Umbilical cord (tissue), 2 donors: ENCODE measurements around the gene STIL. TPM values are rescaled to one million over a fixed set of nuclear protein-coding genes. Genes with fewer than 3 reads are reported as not detected.

Source experiments
- DNase-seq: peaks from one replicate; pipeline ENCODE4 v3.0.0-alpha.2; 2015; ENCODE audit warnings: low spot score
- total RNA-seq: library from RNA; depleted of rRNA; stranded (reverse); fragments of >200 nt; gene quantifications from one replicate; pipeline ENCODE4 v1.2.3, GENCODE V29; 2014; ENCODE audit warnings: low replicate concordance; ENCODE audit not compliant: insufficient read depth

STIL gene
- total RNA-seq, 1 donor from 2014 or later, result 3.6 TPM

GRCh38 chr1:47235806-47236205 is 78.1 kb downstream of the STIL start:
- no peak for DNase-seq

GRCh38 chr1:47235241-47235681 is 78.7 kb downstream of the STIL start:
- DNase-seq, result peak; percentile 54

GRCh38 chr1:47233186-47233585 is 80.8 kb downstream of the STIL start:
- no peak for DNase-seq

- peak; percentile 42 for DNase-seq
Measured at GRCh38 chr1:47232187-47232874, 81.6 kb downstream of the STIL start, which contains the start of gene TAL1. Gene TAL1 (minus strand): TSS chr1:47232225. CDS start chr1:47225888, 6,337 bp downstream.

GRCh38 chr1:47231301-47232186 is 82.4 kb downstream of the STIL start:
- DNase-seq, result peak; percentile 65

GRCh38 chr1:47230692-47231300 is 83.2 kb downstream of the STIL start:
- DNase-seq, result no peak

GRCh38 chr1:47229886-47230691 is 83.9 kb downstream of the STIL start:
- no peak for DNase-seq

- DNase-seq, result no peak
Measured at GRCh38 chr1:47229031-47229885, 84.7 kb downstream of the STIL start.

GRCh38 chr1:47228644-47229030 is 85.3 kb downstream of the STIL start:
- DNase-seq, result no peak

GRCh38 chr1:47227341-47228232 is 86.4 kb downstream of the STIL start:
- DNase-seq, result no peak

- DNase-seq, result no peak
Measured at GRCh38 chr1:47226839-47227215, 87.1 kb downstream of the STIL start.

GRCh38 chr1:47226121-47226838 is 87.7 kb downstream of the STIL start:
- DNase-seq, result no peak

- DNase-seq, result no peak
Measured at GRCh38 chr1:47225430-47226100, 88.4 kb downstream of the STIL start.

- DNase-seq, result no peak
Measured at GRCh38 chr1:47224676-47225399, 89.1 kb downstream of the STIL start.

GRCh38 chr1:47223921-47224675 is 89.8 kb downstream of the STIL start:
- DNase-seq, result no peak

GRCh38 chr1:47223174-47223920 is 90.6 kb downstream of the STIL start:
- no peak for DNase-seq
